ENCODE results near the gene RPRML. TPM values are rescaled to one million over a fixed set of nuclear protein-coding genes. Genes with fewer than 3 reads are reported as not detected.

The RPRML gene
- total RNA-seq, 1 experiment from 2014 or later, result 4.7 TPM

DNA sequence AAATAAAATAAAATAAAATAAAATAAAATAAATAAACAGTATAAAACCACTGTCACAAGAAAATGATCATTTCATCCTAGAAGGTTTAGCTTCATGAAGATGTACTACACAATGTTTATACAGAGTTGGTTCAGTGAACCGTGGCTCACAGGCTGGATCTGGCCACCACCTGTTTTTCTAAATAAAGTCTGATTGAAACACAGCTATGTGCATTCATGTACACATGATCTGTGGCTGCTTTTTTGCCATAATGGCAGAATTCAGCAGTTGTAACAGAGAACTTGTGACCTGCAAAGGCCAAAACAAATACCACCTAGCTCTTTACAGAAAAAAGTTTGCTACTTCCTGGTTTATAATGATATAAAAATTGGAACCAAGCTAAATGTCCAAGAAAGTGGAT lies 12.6 kb upstream of the RPRML start:
- no peak overlapping the region for H3K4me3 Mint-ChIP-seq
- no peaks in the 10 kb centered on the region for H3K36me3 Mint-ChIP-seq
- no peaks in the 10 kb centered on the region for H3K9me3 Mint-ChIP-seq

DNA sequence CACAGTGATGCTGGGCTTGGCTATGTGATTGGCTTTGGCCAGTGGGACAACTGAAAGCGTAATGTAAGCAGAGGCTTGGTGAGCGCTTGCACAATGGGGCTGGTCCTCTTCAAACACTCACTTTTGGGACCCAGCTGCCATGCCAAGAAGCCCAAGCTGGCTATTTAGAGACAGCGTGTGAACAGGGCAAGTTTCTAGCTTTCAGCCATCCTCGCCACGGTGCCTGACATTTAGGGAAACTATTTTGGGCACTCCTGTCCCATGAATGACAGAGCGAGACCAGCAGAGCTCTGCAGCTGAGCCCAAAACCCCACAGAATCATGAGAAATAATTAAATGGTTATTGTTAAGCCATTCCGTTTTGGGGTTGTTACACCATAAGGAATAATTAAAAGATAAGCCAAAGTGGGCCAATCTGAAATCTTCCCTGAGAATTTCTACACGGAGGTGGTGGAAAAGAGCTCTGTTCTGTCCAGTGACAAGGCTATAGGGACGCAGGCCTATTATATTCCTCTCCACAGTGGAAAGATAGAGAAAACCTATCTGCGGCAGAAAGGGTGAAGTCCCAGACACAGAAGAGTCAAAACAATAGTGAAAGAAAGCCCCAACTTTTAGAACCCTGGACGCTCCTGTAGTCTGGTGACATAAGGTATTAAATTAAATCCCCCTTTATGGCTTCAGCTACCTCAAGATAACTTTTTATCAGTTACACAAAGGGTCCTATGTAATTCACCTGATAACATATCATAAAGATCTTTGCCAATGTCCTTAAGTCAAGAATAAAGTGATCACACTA lies 10.8 kb upstream of the RPRML start:
- Mint-ChIP-seq H3K27ac (no peak overlapping the region), H3K27me3 (ENCODE audit: low read depth) (peaks cover 4% of the 10 kb centered on the region; the same call in 1 of the 2 replicates), H3K4me3 (no peak overlapping the region), H3K4me1 (no peaks in the 10 kb centered on the region), H3K36me3 (no peaks in the 10 kb centered on the region), H3K9me3 (no peaks in the 10 kb centered on the region)
- DNase-seq (ENCODE audit: low spot score) (no peak), ATAC-seq (no peak)
- ChIA-PET POLR2A (no interaction called here), CTCF (interaction anchor here (1.4 to 1.8 kb wide), 2 partner anchors 13 to 47 kb away, joined by 6 to 7 read pairs; no protein-coding TSS in a partner anchor)
- TF ChIP-seq RELA (CRISPR knock-in tag; IDR thresholded peaks at IDR 0.05; ENCODE audit: borderline replicate concordance), result no peak
- TF ChIP-seq NFATC4 (CRISPR knock-in tag; IDR thresholded peaks at IDR 0.05), result no peak
- TF ChIP-seq, protein P1, sequence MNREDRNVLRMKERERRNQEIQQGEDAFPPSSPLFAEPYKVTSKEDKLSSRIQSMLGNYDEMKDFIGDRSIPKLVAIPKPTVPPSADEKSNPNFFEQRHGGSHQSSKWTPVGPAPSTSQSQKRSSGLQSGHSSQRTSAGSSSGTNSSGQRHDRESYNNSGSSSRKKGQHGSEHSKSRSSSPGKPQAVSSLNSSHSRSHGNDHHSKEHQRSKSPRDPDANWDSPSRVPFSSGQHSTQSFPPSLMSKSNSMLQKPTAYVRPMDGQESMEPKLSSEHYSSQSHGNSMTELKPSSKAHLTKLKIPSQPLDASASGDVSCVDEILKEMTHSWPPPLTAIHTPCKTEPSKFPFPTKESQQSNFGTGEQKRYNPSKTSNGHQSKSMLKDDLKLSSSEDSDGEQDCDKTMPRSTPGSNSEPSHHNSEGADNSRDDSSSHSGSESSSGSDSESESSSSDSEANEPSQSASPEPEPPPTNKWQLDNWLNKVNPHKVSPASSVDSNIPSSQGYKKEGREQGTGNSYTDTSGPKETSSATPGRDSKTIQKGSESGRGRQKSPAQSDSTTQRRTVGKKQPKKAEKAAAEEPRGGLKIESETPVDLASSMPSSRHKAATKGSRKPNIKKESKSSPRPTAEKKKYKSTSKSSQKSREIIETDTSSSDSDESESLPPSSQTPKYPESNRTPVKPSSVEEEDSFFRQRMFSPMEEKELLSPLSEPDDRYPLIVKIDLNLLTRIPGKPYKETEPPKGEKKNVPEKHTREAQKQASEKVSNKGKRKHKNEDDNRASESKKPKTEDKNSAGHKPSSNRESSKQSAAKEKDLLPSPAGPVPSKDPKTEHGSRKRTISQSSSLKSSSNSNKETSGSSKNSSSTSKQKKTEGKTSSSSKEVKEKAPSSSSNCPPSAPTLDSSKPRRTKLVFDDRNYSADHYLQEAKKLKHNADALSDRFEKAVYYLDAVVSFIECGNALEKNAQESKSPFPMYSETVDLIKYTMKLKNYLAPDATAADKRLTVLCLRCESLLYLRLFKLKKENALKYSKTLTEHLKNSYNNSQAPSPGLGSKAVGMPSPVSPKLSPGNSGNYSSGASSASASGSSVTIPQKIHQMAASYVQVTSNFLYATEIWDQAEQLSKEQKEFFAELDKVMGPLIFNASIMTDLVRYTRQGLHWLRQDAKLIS (CRISPR knock-in tag; IDR thresholded peaks at IDR 0.05; ENCODE audit: borderline replicate concordance), result no peak
- TF ChIP-seq HMGA2 (CRISPR knock-in tag; IDR thresholded peaks at IDR 0.05), result no peak
- TF ChIP-seq, protein P2, sequence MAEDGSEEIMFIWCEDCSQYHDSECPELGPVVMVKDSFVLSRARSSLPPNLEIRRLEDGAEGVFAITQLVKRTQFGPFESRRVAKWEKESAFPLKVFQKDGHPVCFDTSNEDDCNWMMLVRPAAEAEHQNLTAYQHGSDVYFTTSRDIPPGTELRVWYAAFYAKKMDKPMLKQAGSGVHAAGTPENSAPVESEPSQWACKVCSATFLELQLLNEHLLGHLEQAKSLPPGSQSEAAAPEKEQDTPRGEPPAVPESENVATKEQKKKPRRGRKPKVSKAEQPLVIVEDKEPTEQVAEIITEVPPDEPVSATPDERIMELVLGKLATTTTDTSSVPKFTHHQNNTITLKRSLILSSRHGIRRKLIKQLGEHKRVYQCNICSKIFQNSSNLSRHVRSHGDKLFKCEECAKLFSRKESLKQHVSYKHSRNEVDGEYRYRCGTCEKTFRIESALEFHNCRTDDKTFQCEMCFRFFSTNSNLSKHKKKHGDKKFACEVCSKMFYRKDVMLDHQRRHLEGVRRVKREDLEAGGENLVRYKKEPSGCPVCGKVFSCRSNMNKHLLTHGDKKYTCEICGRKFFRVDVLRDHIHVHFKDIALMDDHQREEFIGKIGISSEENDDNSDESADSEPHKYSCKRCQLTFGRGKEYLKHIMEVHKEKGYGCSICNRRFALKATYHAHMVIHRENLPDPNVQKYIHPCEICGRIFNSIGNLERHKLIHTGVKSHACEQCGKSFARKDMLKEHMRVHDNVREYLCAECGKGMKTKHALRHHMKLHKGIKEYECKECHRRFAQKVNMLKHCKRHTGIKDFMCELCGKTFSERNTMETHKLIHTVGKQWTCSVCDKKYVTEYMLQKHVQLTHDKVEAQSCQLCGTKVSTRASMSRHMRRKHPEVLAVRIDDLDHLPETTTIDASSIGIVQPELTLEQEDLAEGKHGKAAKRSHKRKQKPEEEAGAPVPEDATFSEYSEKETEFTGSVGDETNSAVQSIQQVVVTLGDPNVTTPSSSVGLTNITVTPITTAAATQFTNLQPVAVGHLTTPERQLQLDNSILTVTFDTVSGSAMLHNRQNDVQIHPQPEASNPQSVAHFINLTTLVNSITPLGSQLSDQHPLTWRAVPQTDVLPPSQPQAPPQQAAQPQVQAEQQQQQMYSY (CRISPR knock-in tag; IDR thresholded peaks at IDR 0.05), result no peak
- TF ChIP-seq, protein P3, sequence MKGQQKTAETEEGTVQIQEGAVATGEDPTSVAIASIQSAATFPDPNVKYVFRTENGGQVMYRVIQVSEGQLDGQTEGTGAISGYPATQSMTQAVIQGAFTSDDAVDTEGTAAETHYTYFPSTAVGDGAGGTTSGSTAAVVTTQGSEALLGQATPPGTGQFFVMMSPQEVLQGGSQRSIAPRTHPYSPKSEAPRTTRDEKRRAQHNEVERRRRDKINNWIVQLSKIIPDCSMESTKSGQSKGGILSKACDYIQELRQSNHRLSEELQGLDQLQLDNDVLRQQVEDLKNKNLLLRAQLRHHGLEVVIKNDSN (CRISPR knock-in tag; IDR thresholded peaks at IDR 0.05), result no peak
- no peak for TF ChIP-seq NR2C2 (CRISPR knock-in tag; IDR thresholded peaks at IDR 0.05)
- TF ChIP-seq ZNF671 (CRISPR knock-in tag; IDR thresholded peaks at IDR 0.05), result no peak
- TF ChIP-seq, protein P4, sequence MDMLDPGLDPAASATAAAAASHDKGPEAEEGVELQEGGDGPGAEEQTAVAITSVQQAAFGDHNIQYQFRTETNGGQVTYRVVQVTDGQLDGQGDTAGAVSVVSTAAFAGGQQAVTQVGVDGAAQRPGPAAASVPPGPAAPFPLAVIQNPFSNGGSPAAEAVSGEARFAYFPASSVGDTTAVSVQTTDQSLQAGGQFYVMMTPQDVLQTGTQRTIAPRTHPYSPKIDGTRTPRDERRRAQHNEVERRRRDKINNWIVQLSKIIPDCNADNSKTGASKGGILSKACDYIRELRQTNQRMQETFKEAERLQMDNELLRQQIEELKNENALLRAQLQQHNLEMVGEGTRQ (CRISPR knock-in tag; IDR thresholded peaks at IDR 0.05), result no peak
- TF ChIP-seq, protein P5, sequence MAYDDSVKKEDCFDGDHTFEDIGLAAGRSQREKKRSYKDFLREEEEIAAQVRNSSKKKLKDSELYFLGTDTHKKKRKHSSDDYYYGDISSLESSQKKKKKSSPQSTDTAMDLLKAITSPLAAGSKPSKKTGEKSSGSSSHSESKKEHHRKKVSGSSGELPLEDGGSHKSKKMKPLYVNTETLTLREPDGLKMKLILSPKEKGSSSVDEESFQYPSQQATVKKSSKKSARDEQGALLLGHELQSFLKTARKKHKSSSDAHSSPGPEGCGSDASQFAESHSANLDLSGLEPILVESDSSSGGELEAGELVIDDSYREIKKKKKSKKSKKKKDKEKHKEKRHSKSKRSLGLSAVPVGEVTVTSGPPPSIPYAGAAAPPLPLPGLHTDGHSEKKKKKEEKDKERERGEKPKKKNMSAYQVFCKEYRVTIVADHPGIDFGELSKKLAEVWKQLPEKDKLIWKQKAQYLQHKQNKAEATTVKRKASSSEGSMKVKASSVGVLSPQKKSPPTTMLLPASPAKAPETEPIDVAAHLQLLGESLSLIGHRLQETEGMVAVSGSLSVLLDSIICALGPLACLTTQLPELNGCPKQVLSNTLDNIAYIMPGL (CRISPR knock-in tag; IDR thresholded peaks at IDR 0.05), result no peak
- no peak for TF ChIP-seq JAZF1 (CRISPR knock-in tag; IDR thresholded peaks at IDR 0.05)
- no peak for TF ChIP-seq GABPB1 (CRISPR knock-in tag; IDR thresholded peaks at IDR 0.05)
- no peak for TF ChIP-seq SMAD3 (CRISPR knock-in tag; IDR thresholded peaks at IDR 0.05; ENCODE audit: borderline replicate concordance)
- TF ChIP-seq ESRRA (CRISPR knock-in tag; IDR thresholded peaks at IDR 0.05; ENCODE audit: borderline replicate concordance), result no peak
- TF ChIP-seq SP1 (CRISPR knock-in tag; conservative IDR thresholded peaks at IDR 0.05), result no peak
- TF ChIP-seq TEAD1 (CRISPR knock-in tag; IDR thresholded peaks at IDR 0.05), result no peak
- no peak for TF ChIP-seq ELF4 (CRISPR knock-in tag; IDR thresholded peaks at IDR 0.05; ENCODE audit: low read depth)
- TF ChIP-seq ZNF121 (CRISPR knock-in tag; IDR thresholded peaks at IDR 0.05), result no peak

More for the DNA sequence above, 12.6 kb upstream of the RPRML start:
- no peak overlapping the region for H3K27ac Mint-ChIP-seq
- TF ChIP-seq HMGA2 (CRISPR knock-in tag; IDR thresholded peaks at IDR 0.05) (0 out of 2 replicates have a peak, but pooled peaks have one; percentile 7), ZNF423 (CRISPR knock-in tag; IDR thresholded peaks at IDR 0.05) (no peak)
- TF ChIP-seq, protein P6, sequence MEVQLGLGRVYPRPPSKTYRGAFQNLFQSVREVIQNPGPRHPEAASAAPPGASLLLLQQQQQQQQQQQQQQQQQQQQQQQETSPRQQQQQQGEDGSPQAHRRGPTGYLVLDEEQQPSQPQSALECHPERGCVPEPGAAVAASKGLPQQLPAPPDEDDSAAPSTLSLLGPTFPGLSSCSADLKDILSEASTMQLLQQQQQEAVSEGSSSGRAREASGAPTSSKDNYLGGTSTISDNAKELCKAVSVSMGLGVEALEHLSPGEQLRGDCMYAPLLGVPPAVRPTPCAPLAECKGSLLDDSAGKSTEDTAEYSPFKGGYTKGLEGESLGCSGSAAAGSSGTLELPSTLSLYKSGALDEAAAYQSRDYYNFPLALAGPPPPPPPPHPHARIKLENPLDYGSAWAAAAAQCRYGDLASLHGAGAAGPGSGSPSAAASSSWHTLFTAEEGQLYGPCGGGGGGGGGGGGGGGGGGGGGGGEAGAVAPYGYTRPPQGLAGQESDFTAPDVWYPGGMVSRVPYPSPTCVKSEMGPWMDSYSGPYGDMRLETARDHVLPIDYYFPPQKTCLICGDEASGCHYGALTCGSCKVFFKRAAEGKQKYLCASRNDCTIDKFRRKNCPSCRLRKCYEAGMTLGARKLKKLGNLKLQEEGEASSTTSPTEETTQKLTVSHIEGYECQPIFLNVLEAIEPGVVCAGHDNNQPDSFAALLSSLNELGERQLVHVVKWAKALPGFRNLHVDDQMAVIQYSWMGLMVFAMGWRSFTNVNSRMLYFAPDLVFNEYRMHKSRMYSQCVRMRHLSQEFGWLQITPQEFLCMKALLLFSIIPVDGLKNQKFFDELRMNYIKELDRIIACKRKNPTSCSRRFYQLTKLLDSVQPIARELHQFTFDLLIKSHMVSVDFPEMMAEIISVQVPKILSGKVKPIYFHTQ (CRISPR knock-in tag; IDR thresholded peaks at IDR 0.05), result no peak
- H3K27me3 Mint-ChIP-seq (ENCODE audit: low read depth), result no peaks in the 10 kb centered on the region
- no peak for ATAC-seq
- DNase-seq (ENCODE audit: low spot score), result no peak
- ChIA-PET CTCF (interaction anchor here (0.8 kb wide), 1 partner anchor 15 kb away, joined by 6 read pairs; no protein-coding TSS in a partner anchor), POLR2A (no interaction called here)
- H3K4me1 Mint-ChIP-seq, result no peaks in the 10 kb centered on the region

All from WTC11 (cell line).